GM20000 (cell line): Measurements from ENCODE around the gene ILDR2.

ENCODE experiments used
- DNase-seq: peaks from one replicate; pipeline ENCODE4 v3.0.0; 2012; ENCODE audit warnings: low spot score
- CTCF ChIP-seq: IDR thresholded peaks from 2 replicates; pipeline ENCODE4 v1.5.1; 2012; ENCODE audit warnings: mild to moderate bottlenecking, control low read depth; ENCODE audit errors: extremely low read depth, missing control alignments

ILDR2 gene

GRCh38 chr1:166975361-166976129, at the start of gene ILDR2:
ILDR2 (minus strand) TSS chr1:166975540; CDS start chr1:166975268, 272 bp downstream.
- DNase-seq, result peak; percentile 87
- TF ChIP-seq CTCF, result peak; percentile 22

- TF ChIP-seq CTCF, result no peak
- no peak for DNase-seq
Measured at GRCh38 chr1:167022384-167022783, 47.0 kb upstream of the ILDR2 start.

- no peak for DNase-seq
Measured at GRCh38 chr1:167016100-167016750, 40.9 kb upstream of the ILDR2 start.

GRCh38 chr1:167013108-167013929, 38.0 kb upstream of the ILDR2 start:
- TF ChIP-seq CTCF, result no peak
- no peak for DNase-seq

More at GRCh38 chr1:167016100-167016750, 40.9 kb upstream of the ILDR2 start:
- TF ChIP-seq CTCF, result no peak

- DNase-seq, result no peak
- no peak for TF ChIP-seq CTCF
Measured at GRCh38 chr1:167012570-167012969, 37.2 kb upstream of the ILDR2 start.

GRCh38 chr1:167011560-167012191, 36.3 kb upstream of the ILDR2 start:
- DNase-seq, result no peak
- TF ChIP-seq CTCF, result no peak
